WTC11 (cell line): ENCODE results near the gene TELO2. TPM values are rescaled to one million over a fixed set of nuclear protein-coding genes. Genes with fewer than 3 reads are reported as not detected.

Experiments used
- ATAC-seq: fragments of 200-7000 bp; cut with Tn5 transposase; 2 replicates; pipeline ENCODE4 v1.10.0; 2021; ENCODE audit warnings: mild to moderate bottlenecking, moderate library complexity
- CTCF ChIA-PET: fragments of 300-600 bp; sonication (Branson Sonifier 250); formaldehyde crosslinking; loops from one replicate; lab custom pipeline; 2021; ENCODE audit warnings: antibody characterized with exemption; lab: Charles Lee
- POLR2A ChIA-PET: fragments of 350-600 bp; sonication (Branson Sonifier 250); formaldehyde crosslinking; loops from one replicate; lab custom pipeline; 2021; ENCODE audit warnings: antibody characterized with exemption; lab: Charles Lee
- DNase-seq: peaks from one replicate; pipeline ENCODE4 v3.0.0; 2021; ENCODE audit warnings: low spot score
- H3K27ac Mint-ChIP-seq: 2 replicates; pipeline ENCODE4 v1.8.0; 2021; ENCODE audit warnings: mixed read lengths
- H3K27me3 Mint-ChIP-seq: 2 replicates; pipeline ENCODE4 v1.8.0; 2021; ENCODE audit warnings: low read depth, mild to moderate bottlenecking, moderate library complexity, mixed read lengths
- H3K36me3 Mint-ChIP-seq: 2 replicates; pipeline ENCODE4 v1.8.0; 2021; ENCODE audit warnings: mixed read lengths
- H3K4me1 Mint-ChIP-seq: 2 replicates; pipeline ENCODE4 v1.8.0; 2022; ENCODE audit warnings: mixed read lengths
- H3K4me3 Mint-ChIP-seq: 2 replicates; pipeline ENCODE4 v1.8.0; 2021; ENCODE audit warnings: mild to moderate bottlenecking, moderate library complexity, mixed read lengths
- H3K9me3 Mint-ChIP-seq: 2 replicates; pipeline ENCODE4 v1.8.0; 2021; ENCODE audit warnings: mixed read lengths
- ATF1 ChIP-seq: sonication (generic); formaldehyde crosslinking; IDR thresholded peaks from 2 replicates; pipeline ENCODE4 v1.8.1; 2023; ENCODE audit warnings: mild to moderate bottlenecking, moderate library complexity, missing genetic modification reagents
- ATF6 ChIP-seq: sonication (generic); formaldehyde crosslinking; IDR thresholded peaks from 2 replicates; pipeline ENCODE4 v1.8.1; 2023; ENCODE audit warnings: mild to moderate bottlenecking, missing genetic modification reagents
- CREM ChIP-seq: sonication (generic); formaldehyde crosslinking; IDR thresholded peaks from 2 replicates; pipeline ENCODE4 v1.8.1; 2022; ENCODE audit warnings: mild to moderate bottlenecking, missing genetic modification reagents, moderate library complexity
- CTCF ChIP-seq: fragments of 200-600 bp; IDR thresholded peaks from 2 replicates; pipeline ENCODE4 v1.8.0; 2022; ENCODE audit warnings: antibody characterized with exemption
- E2F5 ChIP-seq: sonication (generic); formaldehyde crosslinking; IDR thresholded peaks from 2 replicates; pipeline ENCODE4 v1.8.1; 2022; ENCODE audit warnings: mild to moderate bottlenecking, moderate library complexity, missing genetic modification reagents
- FOXJ3 ChIP-seq: sonication (generic); formaldehyde crosslinking; IDR thresholded peaks from 2 replicates; pipeline ENCODE4 v1.9.0; 2021; ENCODE audit warnings: missing genetic modification reagents, mild to moderate bottlenecking, borderline replicate concordance
- NR3C1 ChIP-seq: sonication (generic); formaldehyde crosslinking; conservative IDR thresholded peaks from 2 replicates; pipeline ENCODE4 v1.8.1; 2023; ENCODE audit warnings: low read depth, mild to moderate bottlenecking, missing genetic modification reagents
- PRDM15 ChIP-seq: sonication (generic); formaldehyde crosslinking; IDR thresholded peaks from 2 replicates; pipeline ENCODE4 v1.8.0; 2022; ENCODE audit warnings: missing genetic modification reagents
- PRRX2 ChIP-seq: fragments of 250-450 bp; sonication (Bioruptor Pico); IDR thresholded peaks from 2 replicates; pipeline ENCODE4 v1.8.0; 2021; ENCODE audit warnings: mild to moderate bottlenecking
- RORB ChIP-seq: fragments of 250-450 bp; sonication (Bioruptor Pico); IDR thresholded peaks from 2 replicates; pipeline ENCODE4 v1.9.0; 2021; ENCODE audit warnings: mild to moderate bottlenecking
- SMAD3 ChIP-seq: sonication (generic); formaldehyde crosslinking; IDR thresholded peaks from 2 replicates; pipeline ENCODE4 v1.8.0; 2022; ENCODE audit warnings: missing genetic modification reagents, mild to moderate bottlenecking, borderline replicate concordance
- SMAD4 ChIP-seq: sonication (generic); formaldehyde crosslinking; IDR thresholded peaks from 2 replicates; pipeline ENCODE4 v1.8.0; 2022; ENCODE audit warnings: mild to moderate bottlenecking, missing genetic modification reagents
- TP53 ChIP-seq: sonication (generic); formaldehyde crosslinking; IDR thresholded peaks from 2 replicates; pipeline ENCODE4 v1.8.1; 2023; ENCODE audit warnings: mild to moderate bottlenecking, missing genetic modification reagents
- USF2 ChIP-seq: sonication (generic); formaldehyde crosslinking; IDR thresholded peaks from 2 replicates; pipeline ENCODE4 v1.8.1; 2023; ENCODE audit warnings: mild to moderate bottlenecking, missing genetic modification reagents, moderate library complexity
- ZNF263 ChIP-seq: sonication (generic); formaldehyde crosslinking; IDR thresholded peaks from 2 replicates; pipeline ENCODE4 v1.8.1; 2022; ENCODE audit warnings: low read depth, mild to moderate bottlenecking, moderate library complexity, missing genetic modification reagents
- ZNF532 ChIP-seq: fragments of 250-450 bp; sonication (Bioruptor Pico); IDR thresholded peaks from 2 replicates; pipeline ENCODE4 v1.9.0; 2021; ENCODE audit warnings: mild to moderate bottlenecking, borderline replicate concordance
- ZNF671 ChIP-seq: fragments of 250-450 bp; sonication (Bioruptor Pico); IDR thresholded peaks from 2 replicates; pipeline ENCODE4 v1.8.0; 2021; ENCODE audit warnings: mild to moderate bottlenecking
- total RNA-seq: library from RNA; stranded (reverse); gene quantifications from 3 replicates; pipeline ENCODE4 v1.2.3, GENCODE V29; 2021

The TELO2 gene
- total RNA-seq, 1 experiment from 2014 or later = 86.7 TPM

- TF ChIP-seq ATF6 = no peak
- no peak for TF ChIP-seq ATF1
- TF ChIP-seq RORB (CRISPR knock-in tag) = no peak
- no peak for TF ChIP-seq SMAD3 (CRISPR knock-in tag)
- no peak for TF ChIP-seq FOXJ3 (CRISPR knock-in tag)
- TF ChIP-seq SMAD4 (CRISPR knock-in tag) = no peak
- no peak for TF ChIP-seq CREM (CRISPR knock-in tag)
These were observed 32.0 kb upstream of the TELO2 start (continued) for GRCh38 chr16:1461146-1461545.

- TF ChIP-seq ZNF532 (CRISPR knock-in tag) (no peak), ZNF671 (CRISPR knock-in tag) (no peak), USF2 (CRISPR knock-in tag) (no peak), PRRX2 (CRISPR knock-in tag) (no peak), CREM (CRISPR knock-in tag) (no peak), NR3C1 (no peak), TP53 (CRISPR knock-in tag) (no peak), ZNF263 (CRISPR knock-in tag) (no peak)
- Mint-ChIP-seq H3K27ac (no peak overlapping the region), H3K36me3 (no peaks in the 10 kb centered on the region), H3K4me1 (no peaks in the 10 kb centered on the region), H3K27me3 (no peaks in the 10 kb centered on the region), H3K9me3 (no peaks in the 10 kb centered on the region), H3K4me3 (no peak overlapping the region)
- ChIA-PET CTCF (no interaction called here), POLR2A (no interaction called here)
- DNase-seq = peak; percentile 6
- ATAC-seq = no peak
These were observed 28.8 kb upstream of the TELO2 start for GRCh38 chr16:1464196-1464893.

GRCh38 chr16:1464894-1465566 lies 28.1 kb upstream of the TELO2 start:
- Mint-ChIP-seq H3K27me3 (no peaks in the 10 kb centered on the region), H3K9me3 (no peaks in the 10 kb centered on the region), H3K4me3 (no peak overlapping the region), H3K36me3 (no peaks in the 10 kb centered on the region), H3K27ac (no peak overlapping the region), H3K4me1 (no peaks in the 10 kb centered on the region)
- ChIA-PET CTCF (interaction anchor here (1.4 kb wide), 1 partner anchor 38 kb away, joined by 3 read pairs; no protein-coding TSS in a partner anchor), POLR2A (interaction anchor here (0.6 kb wide), 1 partner anchor 1046 kb away, joined by 5 read pairs; no protein-coding TSS in a partner anchor)
- DNase-seq (peak; percentile 7), ATAC-seq (no peak)
- no peak for TF ChIP-seq E2F5 (CRISPR knock-in tag)
- TF ChIP-seq PRDM15 (CRISPR knock-in tag) = no peak
- TF ChIP-seq CTCF = no peak
- TF ChIP-seq RORB (CRISPR knock-in tag) = no peak
